HEK293 (cell line): ENCODE measurements around the gene NAP1L1.

Experiments used
- GFI1B ChIP-seq: fragments of 450-650 bp; formaldehyde crosslinking; IDR thresholded peaks from 2 replicates; pipeline ENCODE4 v1.5.1; 2016; ENCODE audit warnings: missing biosample characterization, missing genetic modification characterization
- GLI4 ChIP-seq: fragments of 450-650 bp; formaldehyde crosslinking; IDR thresholded peaks from 2 replicates; pipeline ENCODE4 v1.5.1; 2016; ENCODE audit warnings: missing biosample characterization, missing genetic modification characterization
- KLF8 ChIP-seq: fragments of 450-650 bp; formaldehyde crosslinking; IDR thresholded peaks from 2 replicates; pipeline ENCODE4 v1.5.1; 2016; ENCODE audit warnings: missing biosample characterization, missing genetic modification characterization
- OVOL3 ChIP-seq: fragments of 450-650 bp; formaldehyde crosslinking; IDR thresholded peaks from 2 replicates; pipeline ENCODE4 v1.5.1; 2016; ENCODE audit warnings: missing biosample characterization, missing genetic modification characterization
- REPIN1 ChIP-seq: fragments of 450-650 bp; formaldehyde crosslinking; IDR thresholded peaks from 2 replicates; pipeline ENCODE4 v1.5.1; 2017; ENCODE audit warnings: missing biosample characterization, missing genetic modification characterization, low read depth
- ZBTB1 ChIP-seq: fragments of 450-650 bp; formaldehyde crosslinking; IDR thresholded peaks from 2 replicates; pipeline ENCODE4 v1.5.1; 2016; ENCODE audit warnings: missing biosample characterization, missing genetic modification characterization
- ZBTB20 ChIP-seq: fragments of 450-650 bp; formaldehyde crosslinking; IDR thresholded peaks from 2 replicates; pipeline ENCODE4 v1.5.1; 2016; ENCODE audit warnings: missing biosample characterization, missing genetic modification characterization
- ZBTB44 ChIP-seq: fragments of 450-650 bp; IDR thresholded peaks from 2 replicates; pipeline ENCODE4 v1.5.1; 2018; ENCODE audit warnings: missing biosample characterization, mild to moderate bottlenecking, missing genetic modification characterization
- ZNF133 ChIP-seq: fragments of 450-650 bp; formaldehyde crosslinking; IDR thresholded peaks from 2 replicates; pipeline ENCODE4 v1.5.1; 2016; ENCODE audit warnings: missing biosample characterization, missing genetic modification characterization
- ZNF146 ChIP-seq: fragments of 450-650 bp; formaldehyde crosslinking; IDR thresholded peaks from 2 replicates; pipeline ENCODE4 v1.5.1; 2016; ENCODE audit warnings: missing biosample characterization, missing genetic modification characterization
- ZNF184 ChIP-seq: fragments of 450-650 bp; IDR thresholded peaks from 2 replicates; pipeline ENCODE4 v1.5.1; 2018; ENCODE audit warnings: missing biosample characterization, mild to moderate bottlenecking, missing genetic modification characterization
- ZNF19 ChIP-seq: fragments of 450-650 bp; formaldehyde crosslinking; IDR thresholded peaks from 2 replicates; pipeline ENCODE4; 2016; ENCODE audit warnings: missing biosample characterization, missing genetic modification characterization, low read depth
- ZNF221 ChIP-seq: fragments of 450-650 bp; formaldehyde crosslinking; IDR thresholded peaks from 2 replicates; pipeline ENCODE4 v1.5.1; 2017; ENCODE audit warnings: missing biosample characterization, missing genetic modification characterization, borderline replicate concordance
- ZNF24 ChIP-seq: fragments of 450-650 bp; formaldehyde crosslinking; IDR thresholded peaks from 2 replicates; pipeline ENCODE4 v1.5.1; 2016; ENCODE audit warnings: missing biosample characterization, missing genetic modification characterization
- ZNF324 ChIP-seq: fragments of 450-650 bp; formaldehyde crosslinking; IDR thresholded peaks from 2 replicates; pipeline ENCODE4 v1.5.1; 2016; ENCODE audit warnings: missing biosample characterization, missing genetic modification characterization
- ZNF366 ChIP-seq: fragments of 450-650 bp; formaldehyde crosslinking; conservative IDR thresholded peaks from 2 replicates; pipeline ENCODE4 v1.5.1; 2016; ENCODE audit warnings: missing biosample characterization, missing genetic modification characterization
- ZNF473 ChIP-seq: fragments of 450-650 bp; formaldehyde crosslinking; IDR thresholded peaks from 2 replicates; pipeline ENCODE4 v1.5.1; 2017; ENCODE audit warnings: missing biosample characterization, missing genetic modification characterization
- ZNF514 ChIP-seq: fragments of 450-650 bp; formaldehyde crosslinking; IDR thresholded peaks from 2 replicates; pipeline ENCODE4 v1.5.1; 2016; ENCODE audit warnings: missing biosample characterization, missing genetic modification characterization
- ZNF549 ChIP-seq: fragments of 450-650 bp; IDR thresholded peaks from 2 replicates; pipeline ENCODE4 v1.5.1; 2018; ENCODE audit warnings: missing biosample characterization, missing genetic modification characterization, mild to moderate bottlenecking, inconsistent platforms, moderate library complexity
- ZNF558 ChIP-seq: fragments of 450-650 bp; formaldehyde crosslinking; IDR thresholded peaks from 2 replicates; pipeline ENCODE4 v1.5.1; 2016; ENCODE audit warnings: missing biosample characterization, missing genetic modification characterization
- ZNF654 ChIP-seq: fragments of 450-650 bp; formaldehyde crosslinking; IDR thresholded peaks from 2 replicates; pipeline ENCODE4 v1.5.1; 2016; ENCODE audit warnings: low read depth, missing biosample characterization, missing genetic modification characterization
- ZNF660 ChIP-seq: fragments of 450-650 bp; IDR thresholded peaks from 2 replicates; pipeline ENCODE4 v1.5.1; 2018; ENCODE audit warnings: missing biosample characterization, mild to moderate bottlenecking, missing genetic modification characterization
- ZNF692 ChIP-seq: fragments of 450-650 bp; formaldehyde crosslinking; IDR thresholded peaks from 2 replicates; pipeline ENCODE4 v1.5.1; 2016; ENCODE audit warnings: missing biosample characterization, missing genetic modification characterization
- ZNF704 ChIP-seq: fragments of 450-650 bp; formaldehyde crosslinking; IDR thresholded peaks from 2 replicates; pipeline ENCODE4 v1.5.1; 2016; ENCODE audit warnings: missing biosample characterization, missing genetic modification characterization
- TF ChIP-seq, protein P1 (sequence below): fragments of 450-650 bp; formaldehyde crosslinking; IDR thresholded peaks from 2 replicates; pipeline ENCODE4 v1.5.1; 2016; ENCODE audit warnings: missing biosample characterization, missing genetic modification characterization
- TF ChIP-seq, protein P2 (sequence below): fragments of 450-650 bp; formaldehyde crosslinking; IDR thresholded peaks from 2 replicates; pipeline ENCODE4 v1.5.1; 2016; ENCODE audit warnings: missing biosample characterization, missing genetic modification characterization
- TF ChIP-seq, protein P3 (sequence below): fragments of 450-650 bp; formaldehyde crosslinking; optimal IDR thresholded peaks from 2 replicates; pipeline ENCODE3; 2016; ENCODE audit warnings: missing biosample characterization, mild to moderate bottlenecking, missing genetic modification characterization
- TF ChIP-seq, protein P4 (sequence below): fragments of 450-650 bp; formaldehyde crosslinking; IDR thresholded peaks from 2 replicates; pipeline ENCODE4 v1.5.1; 2016; ENCODE audit warnings: missing biosample characterization, missing genetic modification characterization

The NAP1L1 gene

GRCh38 chr12:76037130-76038103 is 47.1 kb downstream of the NAP1L1 start (continued):
- TF ChIP-seq ZNF558 (tag by site-specific recombination) (peak; percentile 8; the same call in 1 of the 2 replicates), ZNF324 (tag by site-specific recombination) (no peak), ZNF184 (no peak), OVOL3 (tag by site-specific recombination) (no peak), ZNF221 (tag by site-specific recombination) (no peak), ZNF24 (0 out of 2 replicates have a peak, but pooled peaks have one; percentile 12), ZBTB1 (tag by site-specific recombination) (no peak), GFI1B (no peak), REPIN1 (no peak), ZBTB20 (tag by site-specific recombination) (no peak), ZNF704 (tag by site-specific recombination) (no peak), ZNF514 (no peak), ZNF654 (peak; percentile 92), ZBTB44 (tag by site-specific recombination) (no peak), ZNF19 (tag by site-specific recombination) (no peak), ZNF366 (tag by site-specific recombination) (peak; percentile 24; the same call in 1 of the 2 replicates), ZNF549 (no peak), ZNF692 (0 out of 2 replicates have a peak, but pooled peaks have one; percentile 16), GLI4 (tag by site-specific recombination) (no peak), KLF8 (tag by site-specific recombination) (0 out of 2 replicates have a peak, but pooled peaks have one; percentile 37), ZNF146 (tag by site-specific recombination) (no peak), ZNF660 (peak; percentile 38; the same call in 1 of the 2 replicates), ZNF473 (tag by site-specific recombination) (no peak), ZNF133 (tag by site-specific recombination) (no peak)
- TF ChIP-seq, protein P1, sequence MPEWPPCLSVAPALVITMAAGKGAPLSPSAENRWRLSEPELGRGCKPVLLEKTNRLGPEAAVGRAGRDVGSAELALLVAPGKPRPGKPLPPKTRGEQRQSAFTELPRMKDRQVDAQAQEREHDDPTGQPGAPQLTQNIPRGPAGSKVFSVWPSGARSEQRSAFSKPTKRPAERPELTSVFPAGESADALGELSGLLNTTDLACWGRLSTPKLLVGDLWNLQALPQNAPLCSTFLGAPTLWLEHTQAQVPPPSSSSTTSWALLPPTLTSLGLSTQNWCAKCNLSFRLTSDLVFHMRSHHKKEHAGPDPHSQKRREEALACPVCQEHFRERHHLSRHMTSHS (tag by site-specific recombination): no peak
- TF ChIP-seq, protein P2, sequence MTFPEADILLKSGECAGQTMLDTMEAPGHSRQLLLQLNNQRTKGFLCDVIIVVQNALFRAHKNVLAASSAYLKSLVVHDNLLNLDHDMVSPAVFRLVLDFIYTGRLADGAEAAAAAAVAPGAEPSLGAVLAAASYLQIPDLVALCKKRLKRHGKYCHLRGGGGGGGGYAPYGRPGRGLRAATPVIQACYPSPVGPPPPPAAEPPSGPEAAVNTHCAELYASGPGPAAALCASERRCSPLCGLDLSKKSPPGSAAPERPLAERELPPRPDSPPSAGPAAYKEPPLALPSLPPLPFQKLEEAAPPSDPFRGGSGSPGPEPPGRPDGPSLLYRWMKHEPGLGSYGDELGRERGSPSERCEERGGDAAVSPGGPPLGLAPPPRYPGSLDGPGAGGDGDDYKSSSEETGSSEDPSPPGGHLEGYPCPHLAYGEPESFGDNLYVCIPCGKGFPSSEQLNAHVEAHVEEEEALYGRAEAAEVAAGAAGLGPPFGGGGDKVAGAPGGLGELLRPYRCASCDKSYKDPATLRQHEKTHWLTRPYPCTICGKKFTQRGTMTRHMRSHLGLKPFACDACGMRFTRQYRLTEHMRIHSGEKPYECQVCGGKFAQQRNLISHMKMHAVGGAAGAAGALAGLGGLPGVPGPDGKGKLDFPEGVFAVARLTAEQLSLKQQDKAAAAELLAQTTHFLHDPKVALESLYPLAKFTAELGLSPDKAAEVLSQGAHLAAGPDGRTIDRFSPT (tag by site-specific recombination): no peak
- TF ChIP-seq, protein P3, sequence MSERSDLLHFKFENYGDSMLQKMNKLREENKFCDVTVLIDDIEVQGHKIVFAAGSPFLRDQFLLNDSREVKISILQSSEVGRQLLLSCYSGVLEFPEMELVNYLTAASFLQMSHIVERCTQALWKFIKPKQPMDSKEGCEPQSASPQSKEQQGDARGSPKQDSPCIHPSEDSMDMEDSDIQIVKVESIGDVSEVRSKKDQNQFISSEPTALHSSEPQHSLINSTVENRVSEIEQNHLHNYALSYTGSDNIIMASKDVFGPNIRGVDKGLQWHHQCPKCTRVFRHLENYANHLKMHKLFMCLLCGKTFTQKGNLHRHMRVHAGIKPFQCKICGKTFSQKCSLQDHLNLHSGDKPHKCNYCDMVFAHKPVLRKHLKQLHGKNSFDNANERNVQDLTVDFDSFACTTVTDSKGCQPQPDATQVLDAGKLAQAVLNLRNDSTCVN (tag by site-specific recombination): no peak
- TF ChIP-seq, protein P4, sequence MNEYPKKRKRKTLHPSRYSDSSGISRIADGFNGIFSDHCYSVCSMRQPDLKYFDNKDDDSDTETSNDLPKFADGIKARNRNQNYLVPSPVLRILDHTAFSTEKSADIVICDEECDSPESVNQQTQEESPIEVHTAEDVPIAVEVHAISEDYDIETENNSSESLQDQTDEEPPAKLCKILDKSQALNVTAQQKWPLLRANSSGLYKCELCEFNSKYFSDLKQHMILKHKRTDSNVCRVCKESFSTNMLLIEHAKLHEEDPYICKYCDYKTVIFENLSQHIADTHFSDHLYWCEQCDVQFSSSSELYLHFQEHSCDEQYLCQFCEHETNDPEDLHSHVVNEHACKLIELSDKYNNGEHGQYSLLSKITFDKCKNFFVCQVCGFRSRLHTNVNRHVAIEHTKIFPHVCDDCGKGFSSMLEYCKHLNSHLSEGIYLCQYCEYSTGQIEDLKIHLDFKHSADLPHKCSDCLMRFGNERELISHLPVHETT (tag by site-specific recombination): no peak
